Measurements from ENCODE around the gene PTTG2.
A peak's percentile ranks its signal among the peaks of the same experiment; 100 is the strongest.

The PTTG2 gene

DNA sequence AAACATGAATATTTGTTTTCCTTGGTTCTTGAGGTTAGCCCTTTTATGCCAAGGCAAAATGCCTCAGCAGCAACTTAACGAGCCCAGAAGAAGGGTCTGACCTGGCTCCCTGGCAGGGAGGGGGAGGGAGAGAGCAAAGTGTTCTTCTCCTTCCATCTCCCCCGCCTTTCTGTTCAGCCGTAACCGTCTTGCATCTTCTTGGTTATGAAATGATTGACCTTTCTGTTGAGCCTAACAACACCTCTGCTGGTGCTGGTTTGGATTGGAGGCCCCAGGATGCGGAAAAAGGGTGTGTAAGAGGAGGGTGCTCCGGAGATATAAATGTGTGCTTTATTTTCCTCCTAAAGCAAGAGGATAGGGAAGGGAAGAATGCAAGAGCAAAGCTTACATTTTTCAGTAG is 44.7 kb downstream of the PTTG2 start:
- TF ChIP-seq ZFX (IDR thresholded peaks at IDR 0.05) = no peak
- TF ChIP-seq CTCF (conservative IDR thresholded peaks at IDR 0.05) = no peak
- H3K27ac ChIP-seq = no peak overlapping the region

GRCh38 chr4:38005637-38006036 is 45.4 kb downstream of the PTTG2 start:
- TF ChIP-seq CTCF (conservative IDR thresholded peaks at IDR 0.05) = no peak
- TF ChIP-seq ZFX (IDR thresholded peaks at IDR 0.05) = no peak
- peak overlapping the region; percentile 20; the same call in 1 of the 2 replicates for H3K27ac ChIP-seq

DNA sequence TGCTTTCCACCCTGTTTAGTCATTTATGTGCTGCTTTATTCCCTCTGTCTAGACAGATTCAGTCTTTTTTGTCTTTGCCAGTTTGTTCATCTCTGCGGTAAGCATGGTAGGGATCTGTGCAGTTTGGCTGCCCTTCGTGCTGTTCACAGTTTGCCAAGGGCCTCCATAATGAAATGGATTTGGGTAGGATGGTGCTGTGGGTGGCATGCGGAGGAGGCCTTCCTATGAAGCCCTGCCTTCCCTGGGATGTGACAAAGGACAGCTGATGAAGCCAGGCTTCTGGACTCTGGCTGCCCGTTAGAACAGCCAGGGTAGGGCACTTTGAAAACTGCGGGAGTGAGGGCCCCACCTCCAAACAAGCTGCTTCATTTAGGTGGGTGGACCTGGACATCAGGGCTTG is 47.4 kb downstream of the PTTG2 start:
- H3K27ac ChIP-seq = peak overlapping the region; percentile 46
- no peak for TF ChIP-seq CTCF (conservative IDR thresholded peaks at IDR 0.05)
- no peak for TF ChIP-seq ZFX (IDR thresholded peaks at IDR 0.05)

DNA sequence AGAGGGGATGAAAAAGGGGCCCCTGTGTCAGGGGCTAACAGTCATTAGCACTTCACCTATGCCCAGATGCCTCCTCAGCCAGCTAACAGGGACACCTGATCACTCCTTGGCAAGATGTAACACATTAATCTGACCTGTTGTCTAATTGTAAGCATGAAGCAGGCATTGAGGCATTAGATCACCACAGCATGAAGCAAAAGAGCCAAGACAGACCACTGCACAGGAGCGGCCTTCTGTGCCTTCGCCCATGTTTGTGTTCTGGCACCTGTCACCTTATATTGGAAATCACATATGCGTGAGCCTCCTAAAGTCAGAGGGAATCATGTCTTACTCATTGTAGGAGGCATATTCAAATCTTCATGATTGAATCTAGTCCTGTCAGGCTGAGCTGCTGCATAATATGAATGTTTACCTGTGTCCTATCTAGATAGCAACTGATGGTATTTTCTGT is 48.4 kb downstream of the PTTG2 start:
- TF ChIP-seq ZFX (IDR thresholded peaks at IDR 0.05) (no peak), CTCF (conservative IDR thresholded peaks at IDR 0.05) (no peak)
- peak overlapping the region; percentile 55 for H3K27ac ChIP-seq

- no peak overlapping the region for H3K27ac ChIP-seq
- TF ChIP-seq ZFX (IDR thresholded peaks at IDR 0.05) (no peak), CTCF (conservative IDR thresholded peaks at IDR 0.05) (no peak)
These were observed 49.2 kb downstream of the PTTG2 start for GRCh38 chr4:38009421-38009820.

DNA sequence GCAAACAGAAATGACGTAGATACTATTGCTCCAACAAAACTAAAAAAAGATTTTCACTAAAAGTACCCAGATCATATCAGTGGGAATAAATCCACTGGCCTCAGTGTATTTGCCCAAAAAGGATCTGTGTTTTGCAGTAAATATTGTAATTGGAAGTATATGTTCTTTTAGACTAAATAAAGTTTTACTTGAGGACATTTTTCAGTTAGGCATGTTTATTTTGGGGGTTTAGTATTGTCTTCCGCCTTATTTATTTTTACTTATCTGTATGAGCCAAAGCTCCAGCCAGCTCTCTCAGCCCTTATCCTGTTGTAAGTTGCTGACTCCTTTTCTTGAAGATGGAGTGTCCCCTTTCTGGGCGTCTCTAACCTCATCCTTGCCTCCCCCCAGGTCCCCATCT is 49.8 kb downstream of the PTTG2 start:
- TF ChIP-seq CTCF (conservative IDR thresholded peaks at IDR 0.05) = no peak
- no peak for TF ChIP-seq ZFX (IDR thresholded peaks at IDR 0.05)
- peak overlapping the region; percentile 78 for H3K27ac ChIP-seq

All from C4-2B (cell line).